GM03348 (cell line): ENCODE results near the gene FBXL13.
"Not testable (repeated sequence)": the region's sequence is repeated elsewhere in the genome, so short reads cannot be mapped to it uniquely, and the experiment has no call there.

ENCODE experiments used
- DNase-seq: peaks from one replicate; pipeline ENCODE4 v3.0.0; 2012; ENCODE audit warnings: low spot score

FBXL13 gene

DNA sequence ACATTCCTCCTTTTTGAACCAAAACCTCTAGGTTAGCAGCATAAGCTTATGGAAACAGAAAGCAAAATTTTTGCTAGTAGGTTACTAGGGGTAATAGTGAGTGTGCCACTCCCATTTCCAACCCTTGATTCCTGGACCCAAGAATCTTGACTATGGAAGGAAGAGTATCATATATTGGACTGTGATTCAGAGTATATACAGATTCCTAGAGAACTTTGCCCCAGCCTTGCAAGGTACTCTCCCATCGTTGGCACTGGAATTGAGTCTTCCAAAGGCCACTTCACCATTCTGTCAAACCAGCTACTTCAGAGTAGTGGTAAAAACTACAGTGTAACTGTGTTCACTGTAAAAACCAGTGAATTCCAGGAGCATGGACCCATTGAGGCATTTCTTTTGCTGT is 92.4 kb downstream of the FBXL13 start:
- DNase-seq: no peak

DNA sequence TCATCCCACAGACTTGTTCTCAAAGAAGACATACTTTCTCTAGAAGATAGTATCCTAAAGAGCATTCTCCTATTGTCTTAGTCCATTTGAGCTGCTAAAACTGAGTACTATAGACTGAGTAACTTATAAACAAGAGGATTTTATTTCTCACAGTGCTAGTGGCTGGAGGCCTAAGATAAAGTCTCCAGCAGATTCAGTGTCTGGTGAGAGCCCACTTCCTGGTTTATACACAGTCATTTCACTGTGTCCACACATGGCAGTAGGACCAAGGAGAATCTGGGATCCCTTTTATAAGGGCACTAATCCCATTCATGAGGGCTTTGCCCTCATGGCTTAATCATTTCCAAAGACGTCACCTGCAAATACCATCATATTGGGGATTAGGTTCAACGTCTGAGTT is 93.1 kb downstream of the FBXL13 start:
- DNase-seq: no peak

DNA sequence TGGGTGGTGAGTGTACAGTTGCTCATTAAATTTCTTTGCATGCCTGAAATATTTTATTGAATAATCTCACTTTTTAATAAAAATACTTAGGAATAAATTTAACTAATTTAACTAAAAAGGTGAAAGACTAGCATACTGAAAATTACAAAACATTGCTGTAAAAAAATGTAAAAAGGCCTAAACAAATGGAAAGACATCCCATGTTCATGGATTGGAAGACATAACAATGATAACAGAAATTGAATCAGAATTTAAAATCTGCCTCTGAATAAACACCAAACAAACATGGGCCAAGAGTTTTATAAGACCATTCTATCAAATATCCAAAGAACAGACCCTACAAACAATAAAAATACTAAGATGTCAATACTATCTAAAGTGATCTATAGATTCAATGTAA is 94.9 kb downstream of the FBXL13 start:
- DNase-seq: no peak

DNA sequence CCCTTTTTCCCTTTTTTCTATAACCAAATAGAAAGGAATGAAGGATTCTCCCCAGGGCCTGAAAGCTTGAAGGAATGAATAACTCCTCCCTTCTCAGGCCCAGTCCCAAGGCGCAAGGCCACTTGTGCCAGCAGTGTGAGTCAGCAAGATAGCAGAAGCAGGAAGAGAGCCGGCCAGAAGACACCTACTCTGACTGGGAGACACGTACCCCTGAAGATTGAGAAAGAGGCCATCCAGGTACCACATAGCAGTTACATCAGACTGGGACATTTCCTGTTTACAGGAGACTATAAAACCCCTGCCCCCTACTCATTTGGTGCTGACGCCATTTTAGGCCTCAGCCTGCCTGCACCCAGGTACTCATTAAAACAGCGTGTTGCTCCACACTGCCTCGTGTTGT is 96.3 kb downstream of the FBXL13 start:
- DNase-seq: peak; percentile 37

DNA sequence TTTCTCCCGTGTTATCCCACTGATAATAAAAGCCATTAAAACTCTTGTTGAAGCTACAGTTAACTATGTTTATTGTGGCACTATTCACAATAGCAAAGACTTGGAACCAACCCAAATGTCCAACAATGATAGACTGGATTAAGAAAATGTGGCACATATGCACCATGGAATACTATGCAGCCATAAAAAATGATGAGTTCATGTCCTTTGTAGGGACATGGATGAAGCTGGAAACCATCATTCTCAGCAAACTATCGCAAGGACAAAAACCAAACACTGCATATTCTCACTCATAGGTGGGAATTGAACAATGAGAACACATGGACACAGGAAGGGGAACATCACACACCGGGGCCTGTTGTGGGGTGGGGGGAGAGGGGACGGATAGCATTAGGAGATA is 97.0 kb downstream of the FBXL13 start:
- DNase-seq: not testable (repeated sequence)

DNA sequence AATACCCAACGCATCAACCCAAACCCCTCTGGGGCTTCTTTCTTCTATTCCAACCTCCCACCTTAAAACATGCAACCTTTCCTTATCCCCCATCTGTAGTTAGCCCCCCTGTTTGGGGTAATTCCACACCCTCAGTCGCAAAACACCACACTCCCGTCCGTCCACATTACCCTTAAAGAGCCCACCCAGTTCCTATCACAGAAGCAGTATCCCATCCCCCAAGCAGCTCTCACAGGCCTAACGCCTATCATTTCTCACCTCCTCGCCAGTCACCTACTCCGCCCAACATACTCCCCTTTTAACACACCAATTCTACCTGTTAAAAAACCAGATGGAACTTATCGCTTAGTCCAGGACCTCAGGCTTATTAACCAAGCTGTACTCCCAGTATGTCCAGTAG is 98.1 kb downstream of the FBXL13 start:
- no peak for DNase-seq

DNA sequence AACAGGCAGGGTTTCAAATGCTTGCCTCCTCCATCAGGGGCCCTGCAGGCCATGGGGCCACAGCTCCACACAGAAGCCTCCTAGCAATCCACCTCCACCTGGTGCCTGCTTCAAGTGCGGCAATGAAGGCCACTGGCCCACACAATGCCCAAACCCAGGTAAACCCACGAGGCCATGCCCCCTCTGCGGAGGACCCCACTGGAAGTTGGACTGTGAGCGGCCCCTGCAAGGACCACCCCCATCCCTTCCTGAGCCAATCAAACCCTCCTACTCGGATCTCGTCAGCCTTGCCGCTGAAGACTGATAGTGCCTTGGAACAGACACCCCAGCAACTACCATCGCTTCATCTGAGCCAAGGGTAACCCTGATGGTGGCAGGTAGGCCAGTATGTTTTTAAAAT is 98.7 kb downstream of the FBXL13 start:
- no peak for DNase-seq

DNA sequence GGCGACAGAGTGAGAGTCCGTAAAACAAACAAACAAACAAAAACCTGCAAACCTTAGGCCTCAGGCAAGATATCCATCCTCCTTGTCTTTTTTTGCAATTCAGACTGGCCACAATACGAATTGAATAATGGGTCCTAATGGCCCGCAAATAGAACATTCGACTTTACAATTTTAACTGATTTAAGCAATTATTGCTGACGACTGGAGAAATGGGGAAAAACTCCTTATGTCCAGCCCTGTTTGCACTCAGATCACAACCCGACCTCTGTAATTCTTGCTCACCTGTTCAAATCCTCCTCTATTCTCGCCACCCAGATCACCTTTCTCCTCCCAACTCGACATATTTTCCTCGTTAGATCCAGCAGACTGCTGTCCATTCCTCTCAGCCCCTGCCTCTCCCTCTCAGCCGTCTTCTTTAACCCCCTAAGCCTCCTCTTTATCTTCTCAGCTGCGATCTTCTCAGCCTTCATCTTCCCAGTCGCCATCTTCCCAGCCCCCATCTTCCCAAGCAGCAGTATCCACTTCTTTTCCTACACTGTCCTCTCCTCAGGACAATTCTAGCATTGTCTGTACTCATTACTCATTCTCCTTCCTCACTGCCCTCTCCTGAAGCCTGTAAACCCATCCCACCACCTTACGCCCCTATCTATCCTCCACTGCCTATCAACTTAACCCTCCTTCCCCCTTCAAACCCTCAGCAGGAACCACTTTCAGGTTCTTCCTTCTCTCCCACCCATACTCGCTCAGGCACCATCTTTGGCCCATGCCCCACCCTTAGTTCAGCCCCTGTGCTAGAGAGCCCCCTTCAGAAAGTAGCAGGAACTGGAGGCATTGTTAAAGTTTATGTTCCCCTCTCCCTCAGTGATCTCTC is 100.0 kb downstream of the FBXL13 start:
- no peak for DNase-seq

DNA sequence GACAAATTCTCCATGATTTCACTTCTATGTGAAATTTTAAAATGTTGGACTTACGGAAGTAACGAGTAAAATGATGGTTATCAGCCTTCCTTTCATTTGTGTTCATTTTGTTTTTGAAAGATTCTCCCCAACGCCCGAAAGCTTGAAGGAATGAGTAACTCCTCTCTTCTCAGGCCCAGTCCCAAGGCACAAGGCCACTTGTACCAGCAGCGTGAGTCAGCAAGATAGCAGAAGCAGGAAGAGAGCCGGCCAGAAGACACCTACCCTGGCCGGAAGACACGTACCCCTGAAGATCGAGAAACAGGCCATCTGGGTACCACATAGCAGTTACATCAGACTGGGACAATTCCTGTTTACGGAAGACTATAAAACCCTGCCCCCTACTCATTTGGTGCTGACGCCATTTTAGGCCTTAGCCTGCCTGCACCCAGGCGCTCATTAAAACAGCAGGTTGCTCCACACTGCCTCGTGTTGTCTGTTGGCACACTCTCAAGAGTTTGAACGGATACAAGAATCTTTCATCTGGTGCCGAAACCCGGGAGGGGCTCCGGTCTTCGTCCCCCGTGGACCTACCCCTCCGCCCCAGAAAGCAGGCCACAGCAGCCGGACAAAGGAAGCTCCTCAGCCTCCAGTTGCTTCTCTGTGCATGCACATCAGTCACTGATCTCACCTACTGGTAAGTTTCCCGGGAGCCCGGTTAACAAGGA is 101.3 kb downstream of the FBXL13 start:
- no peak for DNase-seq

DNA sequence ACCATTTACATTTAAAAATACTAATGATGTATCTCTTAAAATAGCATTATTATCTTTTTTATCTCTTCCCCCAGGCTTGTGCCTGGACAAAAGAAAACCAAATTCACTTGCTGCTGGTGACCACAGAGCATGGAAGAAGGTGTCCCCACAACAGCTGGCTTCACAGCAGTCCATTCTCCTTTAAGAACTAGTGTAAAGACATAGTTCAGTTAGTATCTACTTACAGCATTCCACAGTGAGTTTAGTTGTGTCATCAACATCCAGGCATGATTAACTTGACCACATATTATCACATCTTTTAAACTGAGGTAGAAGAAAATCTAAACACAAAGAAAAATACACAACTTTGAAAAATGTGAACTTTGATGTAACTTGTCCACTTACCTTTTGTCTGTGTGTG is 106.8 kb downstream of the FBXL13 start:
- DNase-seq: peak; percentile 50

DNA sequence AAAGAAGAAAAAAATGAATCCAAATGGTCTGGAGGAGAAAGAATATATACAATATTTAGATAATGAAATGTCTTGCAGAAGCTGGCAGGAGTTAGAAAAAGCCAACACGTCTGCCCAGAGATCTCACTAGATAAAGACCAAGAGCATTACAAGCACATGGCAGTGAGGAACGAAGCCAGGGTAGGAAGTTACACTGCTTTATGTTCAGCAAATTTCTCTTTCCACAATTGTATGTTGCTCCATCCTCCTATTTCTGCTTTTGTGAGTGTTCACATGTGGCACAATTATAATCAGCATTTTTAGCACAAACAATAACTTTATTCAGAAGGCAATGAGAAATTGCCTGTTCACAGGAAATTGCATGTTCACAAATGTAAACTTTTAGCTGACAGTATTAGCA is 108.1 kb downstream of the FBXL13 start:
- DNase-seq: no peak

DNA sequence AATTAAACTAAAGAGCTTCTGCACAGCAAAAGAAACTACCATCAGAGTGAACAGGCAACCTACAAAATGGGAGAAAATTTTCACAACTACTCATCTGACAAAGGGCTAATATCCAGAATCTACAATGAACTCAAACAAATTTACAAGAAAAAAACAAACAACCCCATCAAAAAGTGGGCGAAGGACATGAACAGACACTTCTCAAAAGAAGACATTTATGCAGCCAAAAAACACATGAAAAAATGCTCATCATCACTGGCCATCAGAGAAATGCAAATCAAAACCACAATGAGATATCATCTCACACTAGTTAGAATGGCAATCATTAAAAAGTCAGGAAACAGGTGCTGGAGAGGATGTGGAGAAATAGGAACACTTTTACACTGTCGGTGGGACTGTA is 112.6 kb downstream of the FBXL13 start:
- DNase-seq: not testable (repeated sequence)

DNA sequence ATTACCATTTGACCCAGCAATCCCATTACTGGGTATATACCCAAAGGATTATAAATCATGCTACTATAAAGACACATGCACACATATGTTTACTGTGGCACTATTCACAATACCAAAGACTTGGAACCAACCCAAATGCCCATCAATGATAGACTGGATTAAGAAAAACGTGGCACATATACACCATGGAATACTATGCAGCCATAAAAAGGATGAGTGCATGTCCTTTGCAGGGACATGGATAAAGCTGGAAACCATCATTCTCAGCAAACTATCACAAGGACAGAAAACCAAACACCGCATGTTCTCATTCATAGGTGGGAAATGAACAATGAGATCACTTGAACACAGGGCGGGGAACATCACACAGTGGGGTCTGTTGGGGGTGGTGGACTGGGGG is 116.6 kb downstream of the FBXL13 start:
- not testable (repeated sequence) for DNase-seq

DNA sequence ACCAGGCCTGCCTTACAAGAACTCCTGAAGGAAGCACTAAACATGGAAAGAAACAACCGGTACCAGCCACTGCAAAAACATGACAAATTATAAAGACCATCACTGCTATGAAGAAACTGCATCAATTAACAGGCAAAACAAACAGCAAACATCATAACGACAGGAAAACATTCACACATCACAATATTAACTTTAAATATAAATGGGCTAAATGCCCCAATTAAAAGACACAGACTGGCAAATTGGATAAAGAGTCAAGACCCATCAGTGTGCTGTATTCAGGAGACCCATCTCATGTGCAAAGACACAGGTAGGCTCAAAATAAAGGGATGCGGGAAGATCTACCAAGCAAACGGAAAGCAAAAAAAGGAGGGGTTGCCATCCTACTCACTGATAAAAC is 120.2 kb downstream of the FBXL13 start:
- DNase-seq: not testable (repeated sequence)

DNA sequence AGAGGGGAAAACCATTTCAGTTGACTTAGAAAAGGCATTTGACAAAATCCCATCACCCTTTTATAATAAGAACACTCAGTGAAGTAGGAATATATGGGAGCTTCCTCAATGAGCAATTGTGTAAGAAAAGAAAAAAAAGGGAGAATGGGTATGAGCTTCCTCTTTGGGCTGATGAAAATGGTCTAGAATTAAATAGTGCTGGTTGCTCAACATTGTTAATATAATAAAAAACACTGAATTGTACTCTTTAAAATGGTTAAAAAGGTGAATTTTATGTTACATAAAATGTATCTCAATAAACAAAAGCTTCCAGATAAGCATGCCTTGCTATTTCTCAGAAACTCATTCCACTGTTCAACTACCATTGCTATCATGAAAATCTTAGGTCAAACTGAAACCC is 121.2 kb downstream of the FBXL13 start:
- no peak for DNase-seq

DNA sequence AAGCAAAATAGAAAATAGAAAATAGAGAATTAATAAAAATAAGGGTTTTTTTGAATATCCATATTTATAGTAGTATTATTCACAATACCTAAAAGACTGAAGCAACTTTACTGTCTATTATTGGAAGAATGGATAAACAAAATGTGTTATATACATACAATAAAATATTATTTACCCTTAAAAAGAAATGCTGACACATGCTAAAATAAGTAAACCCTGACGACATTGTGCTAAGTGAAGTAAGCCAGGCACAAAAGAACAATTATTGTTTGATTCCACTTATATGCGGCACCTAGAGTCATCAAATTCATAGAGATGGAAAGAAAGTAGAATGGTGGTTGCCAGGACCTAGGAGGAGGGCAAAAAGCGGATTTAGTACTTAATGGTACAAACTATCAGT is 122.8 kb downstream of the FBXL13 start:
- DNase-seq: no peak

DNA sequence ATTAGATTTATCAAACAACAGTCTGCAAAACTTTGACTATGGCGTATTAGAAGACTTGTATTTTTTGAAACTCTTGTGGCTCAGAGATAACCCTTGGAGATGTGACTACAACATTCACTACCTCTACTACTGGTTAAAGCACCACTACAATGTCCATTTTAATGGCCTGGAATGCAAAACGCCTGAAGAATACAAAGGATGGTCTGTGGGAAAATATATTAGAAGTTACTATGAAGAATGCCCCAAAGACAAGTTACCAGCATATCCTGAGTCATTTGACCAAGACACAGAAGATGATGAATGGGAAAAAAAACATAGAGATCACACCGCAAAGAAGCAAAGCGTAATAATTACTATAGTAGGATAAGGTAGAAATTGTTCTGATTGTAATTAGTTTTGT is 130.4 kb downstream of the FBXL13 start:
- no peak for DNase-seq

DNA sequence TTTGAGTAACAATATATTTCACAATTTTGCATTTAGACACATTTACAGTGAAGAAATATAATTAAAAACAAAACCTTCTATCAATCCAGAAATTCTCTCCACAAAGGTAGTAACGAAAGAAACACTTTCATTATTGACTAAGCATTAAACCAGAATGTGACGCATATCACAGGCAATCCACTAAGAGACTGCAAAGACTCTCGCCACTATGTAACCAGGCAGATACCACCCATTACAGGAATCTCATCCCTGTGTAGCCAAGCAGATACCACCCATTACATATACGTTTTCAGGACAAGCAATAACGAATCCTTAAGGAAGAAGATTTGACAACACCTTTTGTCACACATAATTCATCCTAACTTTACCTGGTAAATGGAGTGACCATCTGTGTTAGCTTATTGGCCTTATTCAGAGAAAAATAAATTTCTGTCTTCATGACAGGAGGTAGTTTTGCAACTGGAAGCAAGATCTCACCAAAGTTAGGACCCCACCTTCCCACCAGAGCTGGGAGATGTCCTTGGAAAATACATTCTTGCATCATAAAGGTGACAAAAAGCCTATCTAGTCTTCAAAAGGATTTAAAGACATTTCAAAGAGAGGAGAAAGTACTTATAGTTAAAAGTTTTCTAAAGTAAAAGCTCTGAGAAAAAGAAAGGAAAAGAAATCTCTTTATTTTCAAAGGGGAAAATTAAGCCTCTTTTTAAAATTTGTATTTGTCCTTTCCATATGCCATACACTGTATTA is 131.0 kb downstream of the FBXL13 start:
- no peak for DNase-seq

DNA sequence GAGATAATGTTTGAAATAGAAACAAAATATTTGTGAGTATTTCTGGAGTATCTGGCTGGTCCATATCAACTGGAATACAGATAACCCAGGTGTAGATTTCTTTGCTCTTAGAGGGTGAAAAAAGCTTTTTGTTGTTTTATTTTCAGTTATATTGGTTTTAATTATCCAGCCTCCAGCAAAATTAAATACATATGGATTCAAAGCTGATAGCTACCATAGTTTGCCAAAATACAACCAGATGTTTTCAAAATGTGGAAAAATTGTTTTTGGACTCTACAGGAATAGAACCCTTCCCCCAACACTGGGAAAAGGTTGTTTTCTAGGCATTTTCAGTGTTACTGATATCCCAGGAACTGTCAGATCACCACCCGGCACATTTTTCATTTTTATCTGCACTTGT is 131.7 kb downstream of the FBXL13 start:
- no peak for DNase-seq

DNA sequence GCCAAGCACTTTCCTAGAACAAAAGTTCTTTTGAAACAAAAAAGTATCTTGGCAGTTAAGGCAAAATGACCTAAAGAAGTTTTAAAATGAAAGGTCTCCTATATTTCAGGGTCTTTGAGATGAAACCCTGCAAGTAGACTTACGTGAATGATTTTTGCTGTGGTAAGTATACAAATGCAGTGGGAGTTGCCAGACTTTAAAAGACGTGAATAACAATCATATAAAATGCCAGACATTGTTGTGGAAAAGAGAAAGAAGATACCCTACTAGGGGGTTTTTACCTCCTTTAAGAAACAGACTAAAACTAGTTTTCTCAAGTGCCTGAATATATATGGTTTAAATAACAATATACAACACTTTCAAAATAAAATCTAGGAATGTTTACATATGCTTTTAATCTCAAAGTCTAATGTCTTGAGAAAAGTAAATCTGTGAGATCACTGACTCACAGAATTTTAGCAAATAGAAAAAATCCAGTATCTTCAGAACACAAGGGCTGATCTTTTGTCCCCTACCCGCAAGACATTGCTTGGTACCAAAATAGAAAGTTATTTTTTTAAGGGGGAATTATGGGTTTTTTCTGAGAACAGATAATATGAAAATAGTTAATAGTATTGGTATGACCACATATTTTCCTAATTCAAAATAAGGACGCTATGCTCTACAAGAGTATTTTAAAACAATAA is 132.3 kb downstream of the FBXL13 start:
- no peak for DNase-seq

DNA sequence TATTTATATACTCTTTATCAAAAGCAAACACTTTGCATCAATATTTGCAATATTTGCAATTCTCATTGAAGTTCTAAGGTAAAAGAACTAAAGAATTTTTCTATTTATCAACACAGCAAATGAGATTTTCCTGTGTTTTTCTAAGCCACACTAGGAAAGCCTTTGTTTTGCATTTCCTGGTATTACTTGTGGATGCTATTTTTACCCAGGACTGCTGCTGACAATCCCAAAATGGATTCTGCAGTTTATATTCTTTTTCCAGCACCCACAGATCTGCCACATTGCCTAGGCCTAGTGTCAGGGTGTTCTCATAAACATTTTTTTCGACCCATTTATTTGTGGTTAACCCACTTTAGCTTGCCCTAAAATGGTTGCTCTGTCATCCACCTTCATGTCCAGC is 135.9 kb downstream of the FBXL13 start:
- DNase-seq: no peak

DNA sequence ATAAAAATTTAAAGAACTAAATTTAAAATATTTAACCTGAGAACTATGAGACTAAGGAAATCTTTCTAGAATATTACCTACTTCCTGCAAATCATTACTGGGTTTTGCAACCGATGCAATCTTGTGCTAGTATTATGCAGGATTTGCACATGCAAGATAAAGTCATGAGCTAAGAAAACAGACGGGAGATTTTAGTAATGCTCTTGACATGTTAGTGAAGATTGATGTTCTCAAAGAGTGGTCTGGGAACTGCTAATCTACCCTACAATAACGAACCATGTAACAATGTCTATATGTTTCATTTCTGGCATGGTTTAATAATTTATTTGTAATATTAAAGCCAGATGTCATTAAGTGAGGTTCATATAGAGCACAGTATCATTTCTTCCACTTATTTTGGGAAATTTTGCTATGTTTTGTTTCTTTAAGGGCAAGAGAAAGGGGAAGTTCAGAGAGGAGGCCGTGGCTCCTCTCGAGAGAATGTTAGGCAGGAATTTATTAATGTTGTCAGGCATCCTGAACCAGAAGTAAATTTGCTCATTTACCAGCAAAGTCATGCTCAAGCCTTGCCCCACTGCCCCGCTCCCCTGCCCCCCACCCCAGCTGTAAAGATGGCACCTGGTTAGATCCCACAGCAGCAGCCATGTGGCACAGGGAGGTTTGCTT is 139.0 kb downstream of the FBXL13 start:
- no peak for DNase-seq
